Naive thymus-derived CD4-positive, alpha-beta T cell (primary cell): ENCODE data around the gene CRAMP1. TPM values are rescaled to one million over a fixed set of nuclear protein-coding genes. Genes with fewer than 3 reads are reported as not detected.

ENCODE experiments used
- ATAC-seq: fragments of 150-1000 bp; cut with Tn5 transposase; 2 replicates; pipeline ENCODE4 v1.10.0; 2021; ENCODE audit warnings: mild to moderate bottlenecking, moderate library complexity
- CTCF ChIA-PET: fragments of 350-600 bp; sonication (Branson Sonifier 250); formaldehyde crosslinking; loops from one replicate; lab custom pipeline; 2021; ENCODE audit warnings: antibody characterized with exemption; lab: Charles Lee
- POLR2A ChIA-PET: fragments of 350-600 bp; sonication (Branson Sonifier 250); formaldehyde crosslinking; loops from one replicate; lab custom pipeline; 2021; ENCODE audit warnings: antibody characterized with exemption, inconsistent platforms; lab: Charles Lee
- DNase-seq, 9 donors: peaks; one replicate each; pipeline versions ENCODE4 v3.0.0 to v3.0.0-alpha.2; 2020 to 2022; ENCODE audit warnings: mixed read lengths in 1 of 9
- H3K27ac ChIP-seq: one replicate; pipeline ENCODE4 v1.7.0; 2013; ENCODE audit warnings: mild to moderate bottlenecking, low read depth, low read length, moderate library complexity
- H3K27me3 ChIP-seq, 2 donors: one replicate each; pipeline ENCODE4 v1.7.0; 2013; ENCODE audit warnings: low read length in 2 of 2, mild to moderate bottlenecking in 2 of 2, moderate library complexity in 2 of 2; ENCODE audit not compliant: control insufficient read depth in 2 of 2, insufficient read depth in 2 of 2
- H3K36me3 ChIP-seq, 3 experiments: 1 replicate in 2 of 3; 2 replicates in 1 of 3; pipeline ENCODE4 v1.7.0; 2013; ENCODE audit warnings: low read length in 3 of 3, mild to moderate bottlenecking in 3 of 3, moderate library complexity in 1 of 3; ENCODE audit not compliant: insufficient read depth in 3 of 3, control insufficient read depth in 2 of 3
- H3K4me1 ChIP-seq, 2 donors: one replicate each; pipeline ENCODE4 v1.7.0; 2013; ENCODE audit warnings: low read length in 2 of 2, mild to moderate bottlenecking in 2 of 2, moderate library complexity in 1 of 2; ENCODE audit not compliant: control insufficient read depth in 2 of 2, insufficient read depth in 2 of 2
- H3K4me3 ChIP-seq: 2 replicates; pipeline ENCODE4 v1.7.0; 2013; ENCODE audit warnings: mild to moderate bottlenecking, low read length
- H3K9me3 ChIP-seq, 3 experiments: 1 replicate in 2 of 3; 2 replicates in 1 of 3; pipeline ENCODE4 v1.7.0; 2013; ENCODE audit warnings: low read length in 3 of 3; ENCODE audit not compliant: control insufficient read depth in 2 of 3
- H3K27ac Mint-ChIP-seq, 9 donors: one replicate each; pipeline ENCODE4 v1.8.0; 2020 to 2022; ENCODE audit warnings: mixed read lengths in 9 of 9, mild to moderate bottlenecking in 8 of 9, moderate library complexity in 5 of 9, inconsistent platforms in 2 of 9
- H3K27me3 Mint-ChIP-seq, 5 donors: one replicate each; pipeline ENCODE4 v1.8.0; 2021 to 2022; ENCODE audit warnings: mixed read lengths in 5 of 5, mild to moderate bottlenecking in 1 of 5
- H3K36me3 Mint-ChIP-seq, 5 donors: one replicate each; pipeline ENCODE4 v1.8.0; 2020 to 2022; ENCODE audit warnings: mixed read lengths in 5 of 5, mild to moderate bottlenecking in 3 of 5, inconsistent platforms in 1 of 5
- H3K4me1 Mint-ChIP-seq, 7 donors: one replicate each; pipeline ENCODE4 v1.8.0; 2020 to 2022; ENCODE audit warnings: mixed read lengths in 7 of 7, mild to moderate bottlenecking in 3 of 7, inconsistent platforms in 1 of 7
- H3K4me3 Mint-ChIP-seq, 10 donors: one replicate each; pipeline ENCODE4 v1.8.0; 2020 to 2022; ENCODE audit warnings: mild to moderate bottlenecking in 10 of 10, mixed read lengths in 10 of 10, moderate library complexity in 6 of 10, inconsistent platforms in 2 of 10
- H3K9me3 Mint-ChIP-seq, 11 donors: one replicate each; pipeline ENCODE4 v1.8.0; 2020 to 2022; ENCODE audit warnings: mixed read lengths in 11 of 11, mild to moderate bottlenecking in 4 of 11, inconsistent platforms in 1 of 11, moderate library complexity in 1 of 11
- intact Hi-C, 2 donors: fragments of 100-400 bp; cut with micrococcal nuclease; formaldehyde crosslinking; loops; one replicate each; pipeline ENCODE4 v1.15.1; 2023
- polyA plus RNA-seq, 2 donors: library from polyadenylated mRNA; unstranded; fragments of 300-500 nt; fragmentation: Illumina TruSeq; gene quantifications; one replicate each; pipeline ENCODE4 v1.2.3, GENCODE V29; 2021
- total RNA-seq, 6 experiments: library from RNA in 5 of 6; stranded (reverse) in 5 of 6; gene quantifications; 1 replicate in 5 of 6; 2 replicates in 1 of 6; pipeline ENCODE4 v1.2.3 and lab custom pipeline; 2021 to 2026

CRAMP1 gene
- total and polyA plus RNA-seq, 7 experiments from 2014 or later, result 2.1 to 33.2 (median 31.2) TPM

- Histone ChIP-seq H3K4me3 (no peak overlapping the region), H3K36me3 (peaks cover 0 to 91% (median 8%) of the 10 kb centered on the region in 3 experiments), H3K27ac (no peak overlapping the region), H3K27me3 (no peaks in the 10 kb centered on the region), H3K9me3 (no peaks in the 10 kb centered on the region), H3K4me1 (no peaks in the 10 kb centered on the region)
- Mint-ChIP-seq H3K4me1 (peaks cover 3 to 24% (median 5%) of the 10 kb centered on the region in 7 donors), H3K4me3 (no peak overlapping the region), H3K27me3 (no peaks in the 10 kb centered on the region), H3K27ac (no peak overlapping the region), H3K36me3 (peaks cover 5 to 50% (median 20%) of the 10 kb centered on the region in 5 donors), H3K9me3 (peaks cover 0 to 1% (median 0%) of the 10 kb centered on the region in 11 donors)
- DNase-seq (no peak), ATAC-seq (no peak)
- ChIA-PET POLR2A (no interaction called here), CTCF (no interaction called here)
- intact Hi-C loops, result no loop called here
These were observed 20.4 kb downstream of the CRAMP1 start for GRCh38 chr16:1632638-1632970.

- ChIA-PET CTCF (interaction anchor here (0.5 kb wide), 1 partner anchor 1247 kb away, joined by 7 read pairs; no protein-coding TSS in a partner anchor), POLR2A (no interaction called here)
- Mint-ChIP-seq H3K36me3 (peaks cover 9 to 56% (median 26%) of the 10 kb centered on the region in 5 donors), H3K27ac (no peak overlapping the region), H3K9me3 (peaks cover 0 to 1% (median 0%) of the 10 kb centered on the region in 11 donors), H3K4me3 (no peak overlapping the region), H3K4me1 (peaks cover 2 to 24% (median 9%) of the 10 kb centered on the region in 7 donors), H3K27me3 (no peaks in the 10 kb centered on the region)
- no peak overlapping the region for H3K4me3 ChIP-seq
- DNase-seq (no peak), ATAC-seq (no peak)
- intact Hi-C loops, result no loop called here
- no peaks in the 10 kb centered on the region for H3K4me1 ChIP-seq
- no peaks in the 10 kb centered on the region for H3K27me3 ChIP-seq
- H3K9me3 ChIP-seq, result no peaks in the 10 kb centered on the region
- no peak overlapping the region for H3K27ac ChIP-seq
- H3K36me3 ChIP-seq, result peaks cover 0 to 94% (median 11%) of the 10 kb centered on the region in 3 experiments
These were observed 21.1 kb downstream of the CRAMP1 start for GRCh38 chr16:1633310-1633709.

GRCh38 chr16:1634541-1634940 is 22.4 kb downstream of the CRAMP1 start:
- Histone ChIP-seq H3K36me3 (peaks cover 0 to 96% (median 16%) of the 10 kb centered on the region in 3 experiments), H3K4me1 (no peaks in the 10 kb centered on the region), H3K27ac (no peak overlapping the region), H3K9me3 (no peaks in the 10 kb centered on the region), H3K27me3 (no peaks in the 10 kb centered on the region), H3K4me3 (no peak overlapping the region)
- ATAC-seq (no peak), DNase-seq (no peak)
- Mint-ChIP-seq H3K36me3 (peaks cover 9 to 62% (median 27%) of the 10 kb centered on the region in 5 donors), H3K9me3 (peaks cover 0 to 1% (median 0%) of the 10 kb centered on the region in 11 donors), H3K4me3 (no peak overlapping the region), H3K4me1 (peaks cover 0 to 16% (median 6%) of the 10 kb centered on the region in 7 donors), H3K27ac (no peak overlapping the region), H3K27me3 (no peaks in the 10 kb centered on the region)
- intact Hi-C loops, result no loop called here
- ChIA-PET POLR2A (no interaction called here), CTCF (interaction anchor here (0.6 kb wide), 1 partner anchor 39 kb away, joined by 3 read pairs; no protein-coding TSS in a partner anchor)

- no peaks in the 10 kb centered on the region for H3K27me3 ChIP-seq
- no peak for ATAC-seq
- H3K4me3 Mint-ChIP-seq, result no peak overlapping the region
- H3K9me3 Mint-ChIP-seq, result peaks cover 0 to 1% (median 0%) of the 10 kb centered on the region in 11 donors
- H3K27me3 Mint-ChIP-seq, result no peaks in the 10 kb centered on the region
- no peak for DNase-seq
- ChIA-PET POLR2A (no interaction called here), CTCF (interaction anchor here (0.6 kb wide), 1 partner anchor 38 kb away, joined by 3 read pairs; no protein-coding TSS in a partner anchor)
- H3K27ac ChIP-seq, result no peak overlapping the region
- intact Hi-C loops, result no loop called here
- no peaks in the 10 kb centered on the region for H3K9me3 ChIP-seq
- H3K27ac Mint-ChIP-seq, result no peak overlapping the region
- H3K36me3 Mint-ChIP-seq, result peaks cover 10 to 64% (median 27%) of the 10 kb centered on the region in 5 donors
- peaks cover 0 to 14% (median 5%) of the 10 kb centered on the region in 7 donors for H3K4me1 Mint-ChIP-seq
- H3K4me1 ChIP-seq, result no peaks in the 10 kb centered on the region
- H3K36me3 ChIP-seq, result peaks cover 0 to 96% (median 20%) of the 10 kb centered on the region in 3 experiments
- no peak overlapping the region for H3K4me3 ChIP-seq
These were observed 22.9 kb downstream of the CRAMP1 start for GRCh38 chr16:1635070-1635469.

- ChIA-PET POLR2A (interaction anchor here (1.1 kb wide), 1 partner anchor 11 kb away, joined by 3 read pairs; no protein-coding TSS in a partner anchor), CTCF (interaction anchor here (0.6 kb wide), 1 partner anchor 385 kb away, joined by 3 read pairs; no protein-coding TSS in a partner anchor)
- no peaks in the 10 kb centered on the region for H3K27me3 ChIP-seq
- Mint-ChIP-seq H3K9me3 (no peaks in the 10 kb centered on the region), H3K4me3 (no peak overlapping the region), H3K27me3 (no peaks in the 10 kb centered on the region), H3K27ac (no peak overlapping the region), H3K4me1 (peaks cover 0 to 20% (median 4%) of the 10 kb centered on the region in 7 donors), H3K36me3 (peaks cover 15 to 58% (median 29%) of the 10 kb centered on the region in 5 donors)
- peaks cover 0 to 96% (median 21%) of the 10 kb centered on the region in 3 experiments for H3K36me3 ChIP-seq
- H3K27ac ChIP-seq, result no peak overlapping the region
- H3K9me3 ChIP-seq, result no peaks in the 10 kb centered on the region
- no peak overlapping the region for H3K4me3 ChIP-seq
- ATAC-seq, result no peak
- H3K4me1 ChIP-seq, result no peaks in the 10 kb centered on the region
- no peak for DNase-seq
- intact Hi-C loops, result no loop called here
These were observed 25.4 kb downstream of the CRAMP1 start for GRCh38 chr16:1637526-1637925.

- ChIA-PET POLR2A (interaction anchor here (0.5 kb wide), 1 partner anchor 144 kb away, joined by 5 read pairs; the partner anchor contains the start of genes NUBP2 and SPSB3), CTCF (no interaction called here)
- Histone ChIP-seq H3K4me1 (no peaks in the 10 kb centered on the region), H3K27ac (no peak overlapping the region), H3K36me3 (peaks cover 0 to 94% (median 22%) of the 10 kb centered on the region in 3 experiments), H3K9me3 (no peaks in the 10 kb centered on the region), H3K4me3 (no peak overlapping the region), H3K27me3 (no peaks in the 10 kb centered on the region)
- no peaks in the 10 kb centered on the region for H3K9me3 Mint-ChIP-seq
- H3K27ac Mint-ChIP-seq, result no peak overlapping the region
- no peak for ATAC-seq
- H3K36me3 Mint-ChIP-seq, result peaks cover 15 to 58% (median 26%) of the 10 kb centered on the region in 5 donors
- no peak overlapping the region for H3K4me3 Mint-ChIP-seq
- H3K4me1 Mint-ChIP-seq, result peaks cover 0 to 20% (median 4%) of the 10 kb centered on the region in 7 donors
- DNase-seq, result no peak
- intact Hi-C loops, result no loop called here
- no peaks in the 10 kb centered on the region for H3K27me3 Mint-ChIP-seq
These were observed 26.6 kb downstream of the CRAMP1 start for GRCh38 chr16:1638757-1639156.
